Measurements from ENCODE around the gene LCE1F.

The LCE1F gene, protein sequence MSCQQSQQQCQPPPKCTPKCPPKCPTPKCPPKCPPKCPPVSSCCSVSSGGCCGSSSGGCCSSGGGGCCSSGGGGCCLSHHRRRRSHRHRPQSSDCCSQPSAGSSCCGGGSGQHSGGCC

DNA sequence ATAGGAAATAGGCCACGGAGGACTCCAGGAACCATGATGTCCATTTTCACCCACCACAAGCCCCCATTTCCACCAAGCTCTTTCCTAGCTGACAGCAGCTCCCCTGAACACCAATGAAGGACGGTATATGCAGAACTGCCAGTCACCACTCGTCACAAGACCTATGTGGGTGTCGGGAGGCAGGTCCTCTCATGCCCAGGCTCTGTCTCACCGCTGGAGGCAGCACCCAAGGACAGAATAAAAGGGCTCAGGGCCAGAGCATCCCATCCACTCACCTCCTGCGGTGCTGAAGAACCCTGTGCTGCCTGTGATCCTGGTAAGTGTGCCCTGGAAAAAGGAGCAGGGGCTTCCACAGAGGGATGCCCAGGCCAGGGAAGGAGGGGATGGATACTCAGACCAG lies at the start of gene LCE1F:
Gene LCE1F, plus strand, starts transcription at position 266 of the 400 bp plus-strand sequence. CDS start 1,232 bp downstream, outside the sequence.
- DNase-seq: no peak

DNA sequence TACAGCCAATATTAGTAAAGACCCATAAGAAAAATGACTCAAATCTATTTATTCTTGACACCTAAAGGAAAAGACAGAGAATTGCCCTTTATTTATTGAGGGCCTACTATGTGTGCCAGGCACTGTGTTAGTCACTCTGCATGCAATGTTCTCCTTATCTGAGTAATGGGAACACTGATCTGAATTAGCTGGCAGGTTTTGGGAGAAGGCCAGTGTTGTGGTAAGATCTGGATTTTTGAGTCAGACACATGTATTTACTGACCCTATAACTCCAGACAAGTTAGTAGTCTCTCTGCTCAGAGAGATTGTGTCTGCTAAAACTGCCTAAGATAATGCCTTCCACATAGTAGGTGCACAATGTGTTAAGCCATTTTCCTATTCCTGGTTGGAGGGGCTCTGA lies 49.7 kb upstream of the LCE1F start:
- no peak for DNase-seq

DNA sequence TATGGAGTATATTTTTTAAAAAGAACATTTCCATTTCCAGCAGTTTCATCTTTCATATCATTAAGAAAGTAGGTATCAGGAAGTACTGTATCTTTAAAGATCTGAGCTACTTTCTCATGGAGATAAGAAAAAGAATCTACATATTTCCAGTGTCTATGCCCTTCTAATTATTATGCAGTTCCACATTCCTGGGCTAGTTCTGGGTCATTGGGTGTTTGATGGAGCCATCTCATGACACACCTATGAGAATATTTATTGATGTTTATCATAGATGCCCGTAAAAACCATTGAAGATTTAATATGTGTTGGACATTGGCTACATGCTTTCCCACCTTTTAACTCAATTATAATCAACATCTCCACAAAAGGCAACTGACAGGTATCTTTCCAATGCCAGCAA lies 46.0 kb upstream of the LCE1F start:
- DNase-seq: no peak

DNA sequence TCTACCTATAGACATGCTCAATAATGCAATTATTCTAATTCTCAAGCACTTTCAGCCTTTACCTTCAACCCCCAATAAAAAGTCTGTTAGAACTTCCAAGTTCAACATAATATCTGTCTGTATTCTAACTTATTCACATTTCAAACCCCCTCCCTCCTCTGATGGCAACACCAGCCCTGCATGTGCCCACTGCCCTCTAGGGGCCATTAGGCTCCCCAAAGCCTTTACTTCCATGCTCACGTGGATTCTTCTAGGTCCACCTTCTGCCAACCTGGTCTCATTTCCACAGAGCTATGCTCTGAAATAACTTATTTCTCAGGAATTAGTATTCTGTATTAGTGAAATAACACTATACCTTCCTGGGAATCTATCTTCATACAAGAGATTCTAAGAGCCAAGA lies 39.3 kb upstream of the LCE1F start:
- DNase-seq: no peak

DNA sequence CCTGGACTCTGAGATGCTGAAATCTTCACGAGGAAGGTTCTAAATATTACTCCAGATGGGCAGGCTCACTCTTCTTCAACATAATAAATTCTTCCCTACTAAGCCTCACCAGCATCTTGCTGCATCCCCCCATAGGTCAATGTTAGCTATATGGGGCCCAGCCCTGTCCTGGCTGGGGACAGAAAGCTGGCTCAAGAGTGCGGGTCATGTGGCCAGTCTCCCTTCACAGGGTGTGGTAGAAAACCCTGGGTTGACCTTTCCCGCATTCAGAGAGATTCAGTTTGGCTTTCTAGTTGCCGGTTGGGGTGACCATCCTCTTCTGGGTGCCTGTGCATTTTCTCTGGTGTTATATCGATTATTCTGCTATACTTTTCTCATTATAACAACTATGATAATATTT lies 36.9 kb upstream of the LCE1F start:
- DNase-seq: no peak

DNA sequence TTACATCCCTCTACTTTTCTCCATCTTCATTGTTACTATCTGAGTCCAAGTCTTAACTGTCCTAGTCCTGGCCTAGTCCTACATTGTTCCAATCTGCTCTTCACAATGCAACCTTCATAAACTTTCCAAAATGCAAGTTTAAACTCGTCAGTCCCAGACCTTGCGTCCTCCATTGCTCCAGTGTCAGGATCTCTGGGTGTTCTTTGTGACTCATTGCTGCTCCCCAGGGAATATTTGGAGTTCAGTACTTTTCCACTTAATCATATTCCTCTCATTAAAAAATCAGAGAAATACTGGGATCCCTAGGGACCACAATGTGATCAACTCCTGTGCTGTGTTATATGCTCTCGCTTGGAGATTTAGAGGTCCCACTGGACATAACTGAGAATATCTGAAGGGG lies 35.1 kb upstream of the LCE1F start:
- DNase-seq: no peak

DNA sequence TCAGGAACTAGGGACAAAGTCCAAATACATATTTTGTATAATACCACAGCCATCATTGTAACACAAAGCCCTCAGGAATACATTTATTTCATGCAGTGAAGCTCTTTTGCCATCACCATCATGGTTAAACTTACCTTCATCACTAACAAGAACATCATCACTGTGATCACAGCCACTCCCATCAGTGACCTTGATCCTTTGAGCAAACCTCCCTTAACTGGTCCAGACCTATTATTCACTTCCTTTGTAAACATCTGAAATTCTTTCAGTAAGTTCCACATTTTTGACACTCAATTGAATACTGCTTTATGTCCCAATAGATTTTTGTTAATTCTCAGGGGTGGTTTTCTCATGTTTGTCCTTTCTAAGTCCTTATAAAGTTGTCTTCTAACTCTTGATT lies 33.3 kb upstream of the LCE1F start:
- DNase-seq: no peak

DNA sequence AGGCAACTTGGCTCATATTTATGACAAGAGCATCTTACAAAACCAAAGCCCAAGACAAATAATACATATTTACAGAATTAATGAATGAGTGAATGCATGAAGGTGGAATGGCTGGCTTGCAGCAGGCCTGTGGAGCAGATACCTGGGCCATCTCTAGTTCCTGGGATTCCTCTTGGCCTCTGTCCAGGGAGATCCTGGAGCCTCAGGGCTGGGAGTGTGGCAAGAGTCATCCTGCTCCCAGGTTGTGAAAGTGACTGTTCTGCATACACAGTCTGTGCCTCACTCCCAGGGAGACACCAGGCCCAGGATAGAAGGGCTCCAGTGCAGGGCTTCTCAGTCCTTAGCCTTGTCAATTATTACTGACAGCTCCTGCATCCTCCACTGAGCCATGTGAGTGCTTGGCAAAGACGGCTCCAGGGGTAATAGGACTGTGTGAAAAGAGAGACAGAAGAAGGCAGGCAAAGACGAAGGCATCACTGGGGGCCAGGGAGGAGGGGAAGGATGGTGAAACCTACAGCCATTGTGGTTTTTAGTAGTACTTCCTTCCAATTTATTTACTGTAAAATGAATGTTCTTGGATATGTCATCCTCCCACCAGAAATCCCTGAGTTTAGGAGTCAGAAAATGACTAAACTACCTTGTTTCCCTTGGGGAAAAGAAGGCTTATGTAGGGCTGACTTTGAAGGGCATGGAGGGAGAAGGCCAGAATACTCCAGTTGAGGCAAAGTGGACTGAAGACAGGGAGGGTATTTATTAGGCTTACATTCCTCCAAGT lies 31.4 kb upstream of the LCE1F start:
- DNase-seq: no peak

DNA sequence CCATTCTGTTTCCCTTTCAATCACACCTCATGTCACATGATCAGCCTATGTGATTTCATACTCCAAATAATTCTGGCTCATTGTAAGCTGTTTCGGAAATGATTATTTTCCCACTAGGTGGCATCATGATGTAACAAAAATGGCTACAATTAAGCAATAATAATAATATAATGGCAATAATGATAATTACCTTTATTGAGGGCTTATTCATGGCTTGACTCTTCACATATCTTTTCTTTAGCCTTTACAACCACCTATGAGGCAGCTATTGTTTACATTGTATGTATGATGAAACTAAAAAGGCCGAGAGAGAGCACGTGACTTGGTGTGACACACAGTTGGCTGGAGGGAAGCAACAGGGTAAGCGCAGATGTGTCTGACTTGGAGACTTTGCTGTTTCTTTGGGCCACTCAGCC lies 29.6 kb upstream of the LCE1F start:
- DNase-seq: no peak

DNA sequence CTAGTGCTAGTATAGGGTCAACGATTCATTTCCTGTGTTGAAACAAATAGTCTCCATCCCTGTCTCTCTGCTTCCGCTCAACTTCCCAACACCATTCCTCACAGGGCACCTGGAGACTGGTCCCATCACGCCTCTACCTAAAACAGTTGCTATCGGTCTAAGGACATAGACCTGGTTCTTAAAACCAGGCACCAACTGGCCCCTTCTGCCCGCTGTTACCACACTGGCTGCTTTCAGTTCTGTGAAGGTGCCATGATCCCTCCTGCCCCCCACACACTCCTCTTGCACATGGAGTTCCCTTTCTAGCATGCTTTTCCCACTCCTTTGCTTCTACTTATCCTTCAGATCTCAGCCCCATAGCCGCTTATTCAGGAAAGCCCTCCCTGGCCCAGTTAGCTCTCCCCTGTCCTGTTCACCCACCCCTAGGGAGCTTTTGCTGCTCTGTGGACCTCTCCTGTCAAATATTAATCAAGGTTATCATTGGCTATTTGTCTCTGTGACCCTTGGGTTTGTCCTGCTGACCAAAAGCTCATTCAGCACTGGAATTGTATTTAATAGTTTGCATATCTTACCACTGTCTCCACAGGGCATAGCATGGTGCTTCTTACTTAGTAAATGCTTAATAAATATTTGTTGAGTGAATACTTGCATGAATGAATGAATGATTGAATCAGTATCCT lies 29.0 kb upstream of the LCE1F start:
- no peak for DNase-seq

DNA sequence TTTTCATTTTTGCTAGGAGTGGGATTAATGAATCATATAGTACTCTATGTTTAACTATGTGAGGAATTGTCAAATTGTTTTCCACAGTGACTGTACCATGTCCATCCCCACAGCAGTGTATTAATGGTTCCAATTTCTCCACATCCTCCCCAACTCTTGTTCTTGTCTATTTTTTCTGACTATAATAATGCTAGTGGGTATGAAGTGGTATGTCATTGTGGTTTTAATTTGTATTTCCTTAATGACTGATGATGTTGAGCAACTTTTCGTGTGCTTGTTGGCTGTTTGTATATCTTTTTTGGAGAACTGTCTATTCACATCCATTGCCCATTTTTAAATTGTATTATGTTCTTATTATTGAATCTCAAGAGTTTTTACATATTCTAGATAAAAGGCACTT lies 27.1 kb upstream of the LCE1F start:
- no peak for DNase-seq

DNA sequence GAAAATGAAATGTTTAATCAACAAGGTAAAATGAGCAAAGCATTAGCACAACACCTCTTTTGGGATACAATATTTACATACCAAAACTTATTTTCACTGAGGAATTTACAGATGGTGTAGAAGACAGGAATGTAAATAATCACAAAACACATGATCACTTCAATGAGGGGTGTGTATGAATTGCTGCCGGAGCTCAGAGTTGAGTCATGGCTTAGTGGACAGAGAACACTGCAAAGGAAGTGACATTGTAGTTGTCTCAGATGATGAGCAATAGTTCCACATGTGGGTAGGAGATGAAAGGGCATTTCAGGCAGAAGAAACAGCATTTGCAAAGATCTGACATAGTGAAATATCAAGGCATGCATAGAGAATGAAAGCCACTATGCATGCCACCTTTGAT lies 22.7 kb upstream of the LCE1F start:
- no peak for DNase-seq

DNA sequence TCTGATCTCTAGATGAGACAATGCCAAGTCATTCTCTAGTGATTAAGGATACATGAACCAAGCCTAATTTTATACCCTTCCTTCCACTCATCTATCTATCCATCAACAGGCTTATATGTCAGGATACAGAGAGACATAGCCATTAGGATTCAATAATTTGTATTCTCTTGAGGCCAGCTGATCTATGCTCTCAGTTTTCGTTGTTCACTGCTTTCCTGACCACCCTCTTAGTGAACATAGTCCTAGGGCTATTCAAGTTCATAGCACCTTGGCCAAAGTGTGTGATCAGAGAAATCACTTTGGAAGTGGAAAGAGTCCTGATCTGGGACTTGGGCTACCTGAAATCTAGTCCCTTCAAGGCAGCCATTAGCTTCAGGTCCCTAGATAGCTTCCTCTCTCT lies 21.4 kb upstream of the LCE1F start:
- DNase-seq: no peak

DNA sequence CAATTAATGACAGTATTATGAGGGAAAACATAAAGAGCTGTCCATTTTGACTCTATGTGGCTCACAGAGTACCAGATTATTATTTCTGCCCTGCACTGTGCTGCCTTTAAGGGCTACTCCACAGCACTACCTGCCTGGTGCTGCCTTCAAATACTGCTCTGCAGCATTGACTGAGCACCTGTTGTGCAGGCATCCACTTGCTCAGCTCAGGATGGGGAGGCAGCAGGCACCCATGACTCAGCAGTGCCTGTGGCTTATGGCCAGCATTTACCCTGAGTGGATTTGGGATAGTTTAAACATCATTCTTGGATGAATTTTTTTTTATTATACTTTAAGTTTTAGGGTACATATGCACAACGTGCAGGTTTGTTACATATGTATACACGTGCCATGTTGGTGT lies 18.1 kb upstream of the LCE1F start:
- no peak for DNase-seq

DNA sequence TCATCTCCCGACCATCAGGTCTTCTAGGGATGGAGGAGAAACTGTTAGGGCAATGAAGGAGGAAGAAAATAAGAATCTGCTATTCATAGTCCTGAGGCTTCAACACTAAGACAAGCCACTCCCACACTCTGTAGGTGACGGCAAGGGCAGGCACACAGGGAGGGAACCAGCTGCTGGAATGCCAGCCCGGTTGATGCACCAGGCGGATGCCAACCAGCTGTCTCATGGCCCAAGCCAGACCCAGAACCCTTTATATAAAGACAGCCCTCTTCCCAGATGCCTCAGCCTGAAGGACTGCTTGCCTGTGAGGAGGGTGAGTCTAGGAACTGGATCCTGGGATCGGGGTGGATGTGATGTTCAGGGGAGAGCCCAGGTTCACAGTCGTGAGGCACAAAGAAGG lies 17.2 kb upstream of the LCE1F start, which contains the start of gene KPRP:
Gene KPRP, plus strand, starts transcription at position 279 of the 400 bp plus-strand sequence. CDS start 1,564 bp downstream, outside the sequence.
- DNase-seq: no peak

DNA sequence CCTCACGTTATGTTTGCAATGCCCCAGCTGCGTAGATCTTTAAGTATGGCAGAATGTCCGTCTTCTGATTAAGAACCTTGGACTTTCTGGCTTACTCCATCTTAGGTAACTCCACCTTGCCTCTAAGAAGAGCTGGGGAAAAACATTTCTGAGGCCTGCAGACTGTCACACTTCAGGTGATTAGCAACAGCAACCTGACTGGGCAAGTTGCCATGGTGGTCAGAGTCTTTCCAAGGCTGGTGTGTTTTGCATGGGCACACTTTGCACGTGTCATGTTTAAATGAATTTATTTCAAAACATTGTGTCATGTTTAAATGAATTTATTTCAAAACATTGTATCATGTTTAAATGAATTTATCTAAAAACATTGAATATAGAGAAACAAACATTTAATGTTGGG lies 16.3 kb upstream of the LCE1F start:
- no peak for DNase-seq

DNA sequence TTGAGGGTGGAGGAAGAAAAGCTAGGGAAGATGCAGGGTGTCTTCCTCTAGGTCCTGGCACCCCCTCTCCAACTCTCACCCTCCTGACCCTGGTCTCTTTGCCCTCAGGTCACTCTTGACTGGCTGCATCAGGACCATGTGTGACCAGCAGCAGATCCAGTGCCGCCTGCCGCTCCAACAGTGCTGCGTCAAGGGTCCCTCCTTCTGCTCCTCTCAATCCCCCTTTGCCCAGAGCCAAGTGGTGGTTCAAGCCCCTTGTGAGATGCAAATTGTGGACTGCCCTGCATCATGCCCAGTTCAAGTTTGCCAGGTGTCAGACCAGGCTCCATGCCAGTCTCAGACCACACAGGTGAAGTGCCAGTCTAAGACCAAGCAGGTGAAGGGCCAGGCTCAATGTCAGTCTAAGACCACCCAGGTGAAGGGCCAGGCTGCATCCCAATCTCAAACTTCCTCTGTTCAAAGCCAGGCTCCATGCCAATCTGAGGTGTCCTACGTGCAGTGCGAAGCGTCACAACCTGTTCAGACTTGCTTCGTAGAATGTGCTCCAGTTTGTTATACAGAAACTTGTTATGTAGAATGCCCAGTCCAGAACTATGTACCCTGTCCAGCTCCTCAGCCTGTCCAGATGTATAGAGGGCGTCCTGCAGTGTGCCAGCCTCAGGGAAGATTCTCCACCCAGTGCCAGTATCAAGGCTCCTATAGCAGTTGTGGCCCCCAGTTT lies 15.3 kb upstream of the LCE1F start:
- DNase-seq: no peak

DNA sequence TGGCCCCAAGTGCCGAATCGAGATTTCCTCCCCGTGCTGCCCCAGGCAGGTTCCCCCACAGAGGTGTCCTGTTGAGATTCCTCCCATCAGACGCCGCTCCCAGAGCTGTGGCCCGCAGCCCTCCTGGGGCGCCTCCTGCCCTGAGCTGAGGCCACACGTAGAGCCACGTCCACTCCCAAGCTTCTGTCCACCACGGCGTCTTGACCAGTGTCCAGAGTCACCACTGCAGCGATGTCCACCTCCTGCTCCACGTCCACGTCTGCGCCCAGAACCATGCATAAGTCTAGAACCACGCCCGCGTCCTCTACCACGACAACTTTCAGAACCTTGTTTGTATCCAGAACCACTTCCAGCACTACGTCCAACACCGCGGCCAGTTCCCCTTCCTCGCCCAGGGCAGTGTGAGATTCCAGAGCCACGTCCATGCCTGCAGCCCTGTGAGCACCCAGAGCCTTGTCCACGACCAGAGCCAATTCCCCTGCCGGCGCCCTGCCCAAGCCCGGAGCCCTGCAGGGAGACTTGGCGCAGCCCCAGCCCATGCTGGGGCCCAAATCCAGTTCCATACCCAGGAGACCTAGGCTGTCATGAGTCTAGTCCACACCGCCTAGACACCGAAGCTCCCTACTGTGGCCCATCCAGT lies 14.3 kb upstream of the LCE1F start:
- DNase-seq: no peak

DNA sequence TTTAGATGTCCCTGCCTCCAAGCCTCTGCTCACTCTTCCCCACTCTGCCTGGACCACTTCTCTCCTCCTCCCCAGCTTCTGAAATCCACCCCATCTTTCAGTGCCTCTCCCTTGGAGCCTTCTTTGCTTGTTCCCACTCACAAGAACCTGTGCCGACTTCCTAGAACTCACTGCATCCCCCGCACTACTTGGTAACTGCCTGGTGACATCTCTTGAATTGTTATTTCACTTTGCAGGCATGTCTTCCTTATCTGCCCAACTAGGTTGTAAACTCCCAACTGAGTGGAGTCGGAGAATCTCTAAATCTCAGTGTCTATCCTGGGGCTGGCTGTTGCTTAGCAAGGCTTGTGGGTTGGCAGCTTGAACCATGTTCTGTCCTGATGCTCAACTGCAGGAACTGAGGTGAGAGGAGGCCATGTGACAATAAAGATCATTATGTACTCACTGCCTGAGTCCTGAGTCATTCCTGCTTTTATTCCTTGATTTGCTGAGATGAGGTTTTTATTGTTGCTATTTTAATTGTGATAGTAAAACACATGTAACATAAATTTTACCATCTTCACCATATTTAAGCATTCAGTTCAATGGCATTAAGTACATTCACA lies 13.2 kb upstream of the LCE1F start:
- no peak for DNase-seq

DNA sequence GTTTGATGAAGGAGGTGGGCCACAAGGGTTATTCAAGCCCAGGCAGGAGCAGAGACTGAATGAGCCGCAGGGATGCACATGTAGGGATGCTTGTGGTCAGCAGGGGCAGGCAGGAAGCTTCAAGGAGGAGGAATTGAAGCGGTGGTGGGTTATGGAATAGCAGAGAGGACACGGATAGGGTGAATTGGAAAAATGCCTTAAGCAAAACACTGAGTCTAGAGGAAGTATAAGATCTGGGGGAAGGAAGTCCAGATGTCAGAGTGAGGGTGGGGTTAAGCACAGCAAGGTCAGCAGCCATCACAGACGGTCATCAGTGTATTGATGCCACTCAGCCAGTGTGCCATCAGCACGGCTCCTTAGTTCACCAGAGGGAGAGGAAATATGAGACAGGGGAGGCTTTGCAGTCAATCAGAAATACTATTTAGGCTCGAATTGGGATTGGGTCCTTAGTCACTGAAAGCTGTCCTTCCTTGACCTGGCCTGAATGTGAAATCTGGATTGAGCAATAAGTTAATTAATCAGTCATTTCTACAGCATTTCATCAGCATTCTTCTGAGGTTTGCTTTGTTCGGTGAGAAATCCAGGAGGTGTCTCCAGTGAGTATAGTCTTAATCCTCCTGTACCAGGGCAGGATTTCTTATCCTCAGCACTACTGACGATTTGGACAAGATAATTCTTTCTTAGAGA lies 6.0 kb upstream of the LCE1F start:
- no peak for DNase-seq

DNA sequence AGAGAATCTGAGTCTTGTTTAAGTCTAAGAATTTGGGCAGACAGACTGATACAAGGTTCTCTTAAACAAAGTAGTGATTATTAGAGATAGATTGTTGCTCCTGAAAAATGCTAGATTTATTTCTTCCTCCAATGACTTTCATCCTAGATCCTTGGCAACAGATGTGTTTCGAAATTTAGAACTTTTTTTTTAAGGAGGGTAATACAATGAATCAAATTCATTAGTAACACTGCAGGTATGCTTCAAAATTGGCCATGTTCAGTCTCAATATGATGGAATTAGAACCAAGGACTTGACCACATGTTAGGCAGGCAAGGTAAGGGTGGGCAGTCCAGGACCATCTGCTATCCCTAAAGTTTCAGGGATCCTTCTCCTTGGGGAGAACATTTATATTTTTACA lies 4.5 kb upstream of the LCE1F start:
- no peak for DNase-seq

DNA sequence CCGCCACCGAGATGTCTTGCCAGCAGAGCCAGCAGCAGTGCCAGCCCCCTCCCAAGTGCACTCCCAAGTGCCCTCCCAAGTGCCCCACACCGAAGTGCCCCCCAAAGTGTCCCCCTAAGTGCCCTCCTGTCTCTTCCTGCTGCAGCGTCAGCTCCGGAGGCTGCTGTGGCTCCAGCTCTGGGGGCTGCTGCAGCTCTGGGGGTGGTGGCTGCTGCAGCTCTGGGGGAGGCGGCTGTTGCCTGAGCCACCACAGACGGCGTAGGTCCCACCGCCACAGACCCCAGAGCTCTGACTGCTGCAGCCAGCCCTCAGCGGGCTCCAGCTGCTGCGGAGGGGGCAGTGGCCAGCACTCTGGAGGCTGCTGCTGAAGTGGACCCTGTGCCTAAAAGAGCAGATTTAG lies 1.4 kb downstream of the LCE1F start:
- no peak for DNase-seq

Data from cortex of kidney (tissue), 1 donor.